Measurements from ENCODE around the gene SUCLG1.

SUCLG1 gene

DNA sequence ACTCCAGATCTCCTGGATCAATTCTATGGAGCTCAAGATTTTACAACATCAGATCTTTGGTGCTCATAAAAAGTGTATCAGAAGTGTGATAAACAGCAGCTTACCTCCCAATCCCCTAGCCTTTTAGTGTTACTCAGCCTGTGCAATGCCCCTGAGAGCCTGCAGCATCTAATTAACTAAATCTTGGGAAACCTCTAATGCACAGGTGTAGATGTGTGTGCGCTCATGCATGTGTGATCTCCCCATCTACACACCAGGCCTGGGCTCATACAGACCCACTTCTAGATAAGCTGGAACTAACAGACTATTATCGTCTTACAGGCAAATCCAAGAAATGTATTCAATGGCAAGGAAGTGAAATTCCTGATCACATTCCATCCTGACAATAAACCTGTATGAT lies 7.5 kb downstream of the SUCLG1 start:
- TF ChIP-seq SP7 (tag by site-specific recombination; IDR thresholded peaks at IDR 0.05): peak; percentile 84
- no peak for TF ChIP-seq ZNF341 (tag by site-specific recombination; IDR thresholded peaks at IDR 0.05; ENCODE audit: low read depth)
- peaks cover 0 to 14% of the 10 kb centered on the region in 2 experiments; a peak in 1 of 3 replicates for H3K36me3 ChIP-seq (ENCODE audit: control insufficient read depth in 2 of 2, insufficient read depth in 1 of 2, low read length in 2 of 2)
- no peaks in the 10 kb centered on the region for H3K9me3 ChIP-seq (ENCODE audit: control insufficient read depth, insufficient read depth, low read depth, low read length)
- no peak overlapping the region for H3K4me3 ChIP-seq (ENCODE audit: low read depth, low read length)
- H3K27ac ChIP-seq (ENCODE audit: extremely low read depth, low read depth, low read length): no peak overlapping the region
- ChIA-PET CTCF (no interaction called here), POLR2A (no interaction called here)
- H3K4me1 ChIP-seq (ENCODE audit: control insufficient read depth, insufficient read depth, low read length): peaks cover 9% of the 10 kb centered on the region; the same call in 1 of the 2 replicates

- H3K4me1 ChIP-seq (ENCODE audit: control insufficient read depth, insufficient read depth, low read length): peaks cover 9% of the 10 kb centered on the region; the same call in 1 of the 2 replicates
- H3K27ac ChIP-seq (ENCODE audit: extremely low read depth, low read depth, low read length): no peak overlapping the region
- POLR2A ChIA-PET: interaction anchor here (0.7 kb wide), 1 partner anchor 30 kb away, joined by 5 read pairs; no protein-coding TSS in a partner anchor
- H3K9me3 ChIP-seq (ENCODE audit: control insufficient read depth, insufficient read depth, low read depth, low read length): no peaks in the 10 kb centered on the region
- TF ChIP-seq ZNF548 (tag by site-specific recombination; IDR thresholded peaks at IDR 0.05) (no peak), ZNF830 (tag by site-specific recombination; IDR thresholded peaks at IDR 0.05; ENCODE audit: low read depth) (no peak), ZNF362 (tag by site-specific recombination; IDR thresholded peaks at IDR 0.05) (no peak), ZNF19 (tag by site-specific recombination; IDR thresholded peaks at IDR 0.05; ENCODE audit: low read depth) (no peak), ZNF174 (tag by site-specific recombination; IDR thresholded peaks at IDR 0.05) (no peak), ZNF629 (tag by site-specific recombination; IDR thresholded peaks at IDR 0.05) (no peak), ZNF416 (tag by site-specific recombination; IDR thresholded peaks at IDR 0.05) (no peak), ZNF530 (tag by site-specific recombination; IDR thresholded peaks at IDR 0.05; ENCODE audit: low read depth) (no peak), ZNF747 (tag by site-specific recombination; IDR thresholded peaks at IDR 0.05) (no peak), ZNF561 (tag by site-specific recombination; IDR thresholded peaks at IDR 0.05; ENCODE audit: borderline replicate concordance) (no peak), ZNF660 (tag by site-specific recombination; IDR thresholded peaks at IDR 0.05) (no peak), ZNF175 (tag by site-specific recombination; IDR thresholded peaks at IDR 0.05) (no peak), ZNF560 (tag by site-specific recombination; IDR thresholded peaks at IDR 0.05; ENCODE audit: borderline replicate concordance) (no peak), YY1 (tag by site-specific recombination; IDR thresholded peaks at IDR 0.05) (no peak), ZNF785 (tag by site-specific recombination; IDR thresholded peaks at IDR 0.05) (no peak), ZNF341 (tag by site-specific recombination; IDR thresholded peaks at IDR 0.05; ENCODE audit: low read depth) (no peak)
- TF ChIP-seq, protein P1, sequence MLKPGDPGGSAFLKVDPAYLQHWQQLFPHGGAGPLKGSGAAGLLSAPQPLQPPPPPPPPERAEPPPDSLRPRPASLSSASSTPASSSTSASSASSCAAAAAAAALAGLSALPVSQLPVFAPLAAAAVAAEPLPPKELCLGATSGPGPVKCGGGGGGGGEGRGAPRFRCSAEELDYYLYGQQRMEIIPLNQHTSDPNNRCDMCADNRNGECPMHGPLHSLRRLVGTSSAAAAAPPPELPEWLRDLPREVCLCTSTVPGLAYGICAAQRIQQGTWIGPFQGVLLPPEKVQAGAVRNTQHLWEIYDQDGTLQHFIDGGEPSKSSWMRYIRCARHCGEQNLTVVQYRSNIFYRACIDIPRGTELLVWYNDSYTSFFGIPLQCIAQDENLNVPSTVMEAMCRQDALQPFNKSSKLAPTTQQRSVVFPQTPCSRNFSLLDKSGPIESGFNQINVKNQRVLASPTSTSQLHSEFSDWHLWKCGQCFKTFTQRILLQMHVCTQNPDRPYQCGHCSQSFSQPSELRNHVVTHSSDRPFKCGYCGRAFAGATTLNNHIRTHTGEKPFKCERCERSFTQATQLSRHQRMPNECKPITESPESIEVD (tag by site-specific recombination; IDR thresholded peaks at IDR 0.05): no peak
- TF ChIP-seq, protein P2, sequence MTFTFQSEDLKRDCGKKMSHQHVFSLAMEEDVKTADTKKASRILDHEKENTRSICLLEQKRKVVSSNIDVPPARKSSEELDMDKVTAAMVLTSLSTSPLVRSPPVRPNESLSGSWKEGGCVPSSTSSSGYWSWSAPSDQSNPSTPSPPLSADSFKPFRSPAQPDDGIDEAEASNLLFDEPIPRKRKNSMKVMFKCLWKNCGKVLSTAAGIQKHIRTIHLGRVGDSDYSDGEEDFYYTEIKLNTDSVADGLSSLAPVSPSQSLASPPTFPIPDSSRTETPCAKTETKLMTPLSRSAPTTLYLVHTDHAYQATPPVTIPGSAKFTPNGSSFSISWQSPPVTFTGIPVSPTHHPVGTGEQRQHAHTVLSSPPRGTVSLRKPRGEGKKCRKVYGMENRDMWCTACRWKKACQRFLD (tag by site-specific recombination; IDR thresholded peaks at IDR 0.05): no peak
- TF ChIP-seq, protein P3, sequence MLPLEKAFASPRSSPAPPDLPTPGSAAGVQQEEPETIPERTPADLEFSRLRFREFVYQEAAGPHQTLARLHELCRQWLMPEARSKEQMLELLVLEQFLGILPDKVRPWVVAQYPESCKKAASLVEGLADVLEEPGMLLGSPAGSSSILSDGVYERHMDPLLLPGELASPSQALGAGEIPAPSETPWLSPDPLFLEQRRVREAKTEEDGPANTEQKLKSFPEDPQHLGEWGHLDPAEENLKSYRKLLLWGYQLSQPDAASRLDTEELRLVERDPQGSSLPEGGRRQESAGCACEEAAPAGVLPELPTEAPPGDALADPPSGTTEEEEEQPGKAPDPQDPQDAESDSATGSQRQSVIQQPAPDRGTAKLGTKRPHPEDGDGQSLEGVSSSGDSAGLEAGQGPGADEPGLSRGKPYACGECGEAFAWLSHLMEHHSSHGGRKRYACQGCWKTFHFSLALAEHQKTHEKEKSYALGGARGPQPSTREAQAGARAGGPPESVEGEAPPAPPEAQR (tag by site-specific recombination; IDR thresholded peaks at IDR 0.05): no peak
- CTCF ChIA-PET: interaction anchor here (0.7 kb wide), 1 partner anchor 13 kb away, joined by 3 read pairs; no protein-coding TSS in a partner anchor
- no peak overlapping the region for H3K4me3 ChIP-seq (ENCODE audit: low read depth, low read length)
- peaks cover 0 to 23% of the 10 kb centered on the region in 2 experiments; a peak in 1 of 3 replicates for H3K36me3 ChIP-seq (ENCODE audit: control insufficient read depth in 2 of 2, insufficient read depth in 1 of 2, low read length in 2 of 2)
Observed at GRCh38 chr2:84450288-84451227, 8.5 kb downstream of the SUCLG1 start.

Measured in HEK293 (cell line).